ENCODE data around the gene FRG2C.
A peak's percentile ranks its signal among the peaks of the same experiment; 100 is the strongest.
"Not testable (repeated sequence)": the region's sequence is repeated elsewhere in the genome, so short reads cannot be mapped to it uniquely, and the experiment has no call there.

The FRG2C gene

GRCh38 chr3:75664028-75664427 is at the start of gene FRG2C:
TSS of gene FRG2C (plus strand) at chr3:75664328. CDS start at chr3:75664380, 52 bp downstream.
- not testable (repeated sequence) for DNase-seq

GRCh38 chr3:75618666-75619305 is 45.3 kb upstream of the FRG2C start:
- peak; percentile 60 for DNase-seq

- not testable (repeated sequence) for DNase-seq
These were observed 44.6 kb upstream of the FRG2C start for GRCh38 chr3:75619481-75620031.

- DNase-seq = not testable (repeated sequence)
These were observed 42.4 kb upstream of the FRG2C start for GRCh38 chr3:75621772-75622171.

- not testable (repeated sequence) for DNase-seq
These were observed 40.5 kb upstream of the FRG2C start for GRCh38 chr3:75623656-75624055.

- DNase-seq = not testable (repeated sequence)
These were observed 33.1 kb upstream of the FRG2C start for GRCh38 chr3:75630887-75631535.

- DNase-seq = no peak
These were observed 32.6 kb upstream of the FRG2C start for GRCh38 chr3:75631541-75631940.

GRCh38 chr3:75638947-75639346 is 25.2 kb upstream of the FRG2C start:
- not testable (repeated sequence) for DNase-seq

- not testable (repeated sequence) for DNase-seq
These were observed 23.0 kb upstream of the FRG2C start for GRCh38 chr3:75641107-75641517.

GRCh38 chr3:75643031-75643800 is 20.9 kb upstream of the FRG2C start:
- not testable (repeated sequence) for DNase-seq

GRCh38 chr3:75645548-75645947 is 18.6 kb upstream of the FRG2C start:
- DNase-seq = not testable (repeated sequence)

GRCh38 chr3:75650191-75650590 is 13.9 kb upstream of the FRG2C start:
- no peak for DNase-seq

GRCh38 chr3:75655101-75655904 is 8.8 kb upstream of the FRG2C start:
- not testable (repeated sequence) for DNase-seq

GRCh38 chr3:75655956-75656355 is 8.2 kb upstream of the FRG2C start:
- not testable (repeated sequence) for DNase-seq

GRCh38 chr3:75658411-75659107 is 5.6 kb upstream of the FRG2C start:
- DNase-seq = not testable (repeated sequence)

GRCh38 chr3:75659108-75659433 is 5.1 kb upstream of the FRG2C start:
- DNase-seq = not testable (repeated sequence)

- DNase-seq = not testable (repeated sequence)
These were observed 1.5 kb downstream of the FRG2C start for GRCh38 chr3:75665626-75666025.

GRCh38 chr3:75667757-75668701 is 3.9 kb downstream of the FRG2C start:
- DNase-seq = not testable (repeated sequence)

- not testable (repeated sequence) for DNase-seq
These were observed 4.7 kb downstream of the FRG2C start for GRCh38 chr3:75668759-75669347.
